Glomerular endothelial cell (primary cell): ENCODE measurements around the gene PIAS4. TPM values are rescaled to one million over a fixed set of nuclear protein-coding genes. Genes with fewer than 3 reads are reported as not detected.

Experiments used
- DNase-seq: peaks from one replicate; pipeline ENCODE4 v3.0.0-alpha.2; 2011; ENCODE audit warnings: low read depth, low spot score; ENCODE audit errors: extremely low read depth
- total RNA-seq: library from RNA; depleted of rRNA; stranded (reverse); fragments of >200 nt; gene quantifications from 2 replicates; pipeline ENCODE4 v1.2.3, GENCODE V29; 2015

The PIAS4 gene
- total RNA-seq, 1 donor from 2014 or later = 34.7 TPM

DNA sequence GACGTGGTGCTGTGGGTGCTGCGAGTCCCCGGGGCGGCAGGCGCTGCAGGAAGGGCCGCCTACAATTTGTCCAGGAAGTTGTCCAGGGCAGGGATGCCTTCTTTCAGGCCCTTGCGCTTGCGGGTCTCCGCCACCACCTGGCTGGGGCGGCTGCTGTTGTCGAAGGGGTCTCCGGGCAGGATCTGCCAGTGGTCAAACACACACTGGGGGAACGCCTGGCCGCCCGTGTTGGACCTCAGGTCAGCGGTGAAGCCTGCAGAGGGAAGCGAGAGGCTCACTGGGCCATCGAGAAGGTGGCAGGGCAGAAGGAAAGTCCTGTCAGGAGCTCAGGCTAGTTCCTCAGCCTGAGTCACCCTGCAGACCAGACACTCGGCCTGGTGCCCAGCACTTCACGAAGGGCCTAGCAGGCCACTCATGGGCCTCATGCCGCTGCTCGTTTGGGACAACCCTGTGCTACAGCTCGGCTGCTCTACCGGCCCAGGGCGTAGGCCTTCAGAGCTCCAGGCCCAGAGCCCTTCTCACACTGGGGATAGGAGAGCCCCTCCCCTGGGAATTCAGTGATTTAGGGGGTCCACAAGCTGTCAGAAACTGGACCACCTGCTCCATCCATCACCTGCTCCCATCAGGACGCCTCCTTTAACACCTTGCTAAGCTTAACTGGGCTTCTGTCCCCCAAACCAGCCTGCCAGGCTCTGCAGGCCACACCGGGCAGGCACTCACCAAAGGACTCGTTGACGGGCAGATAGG, 30.9 kb upstream of the PIAS4 start:
- DNase-seq = no peak

DNA sequence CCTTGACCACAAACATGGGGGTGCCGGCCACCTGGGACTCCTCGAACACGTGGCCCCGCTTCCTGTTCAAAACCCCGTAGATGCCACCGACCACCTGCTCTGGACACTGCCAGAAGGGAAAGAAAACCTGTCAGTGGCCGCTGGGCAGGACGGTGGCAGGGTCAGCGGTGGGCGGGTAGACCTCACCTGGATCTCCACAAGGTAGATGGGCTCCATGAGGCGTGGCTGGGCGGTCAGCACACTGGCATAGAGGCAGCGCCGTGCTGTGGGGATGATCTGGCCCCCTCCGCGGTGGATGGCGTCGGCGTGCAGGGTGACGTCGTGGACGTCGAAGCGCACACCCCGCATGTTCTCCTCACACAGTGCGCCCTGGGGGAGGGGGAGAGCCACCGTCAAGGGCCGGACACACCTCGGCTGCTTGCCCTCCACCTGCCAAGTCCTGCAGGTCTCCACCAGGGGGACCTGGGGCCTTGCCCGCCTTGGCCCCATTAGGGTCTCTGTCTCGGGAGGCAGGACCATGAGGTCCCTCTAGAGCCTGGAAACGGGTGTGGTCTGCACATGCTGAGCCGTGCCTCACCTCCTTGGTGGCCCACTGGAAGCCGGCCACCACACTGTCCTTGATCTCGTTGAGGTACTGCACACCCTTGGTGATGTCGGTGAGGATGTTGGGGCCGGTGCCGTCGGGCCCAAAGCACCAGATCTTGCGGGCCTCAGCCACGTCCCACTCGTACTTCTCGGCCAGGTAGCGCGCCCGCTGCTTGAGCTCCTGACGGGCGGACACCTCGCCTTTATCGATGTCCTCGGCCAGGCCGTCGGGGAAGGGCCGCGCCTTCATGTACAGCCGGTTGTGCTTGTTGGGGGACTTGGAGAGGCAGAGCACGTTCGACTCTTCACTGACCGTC, 30.0 kb upstream of the PIAS4 start:
- no peak for DNase-seq

DNA sequence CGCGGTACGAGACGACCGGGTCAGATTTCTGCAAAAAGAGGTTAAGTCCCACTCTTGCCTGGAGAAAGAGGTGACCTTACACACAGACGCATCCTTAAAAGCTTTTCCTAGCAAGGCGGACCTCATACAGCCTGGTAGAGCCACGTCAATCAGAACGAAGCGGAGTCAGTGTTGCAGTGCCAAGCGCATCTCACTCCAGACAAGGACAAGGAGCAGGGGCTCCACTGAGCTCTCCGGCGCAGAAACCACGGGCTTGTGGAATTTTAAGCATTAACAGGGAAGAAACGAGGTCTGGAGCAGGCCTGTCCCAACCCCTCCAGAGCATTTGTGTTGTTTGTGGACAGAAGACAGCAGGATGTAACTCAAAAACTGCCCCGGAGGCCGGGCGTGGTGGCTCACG, 29.4 kb upstream of the PIAS4 start:
- DNase-seq = no peak

DNA sequence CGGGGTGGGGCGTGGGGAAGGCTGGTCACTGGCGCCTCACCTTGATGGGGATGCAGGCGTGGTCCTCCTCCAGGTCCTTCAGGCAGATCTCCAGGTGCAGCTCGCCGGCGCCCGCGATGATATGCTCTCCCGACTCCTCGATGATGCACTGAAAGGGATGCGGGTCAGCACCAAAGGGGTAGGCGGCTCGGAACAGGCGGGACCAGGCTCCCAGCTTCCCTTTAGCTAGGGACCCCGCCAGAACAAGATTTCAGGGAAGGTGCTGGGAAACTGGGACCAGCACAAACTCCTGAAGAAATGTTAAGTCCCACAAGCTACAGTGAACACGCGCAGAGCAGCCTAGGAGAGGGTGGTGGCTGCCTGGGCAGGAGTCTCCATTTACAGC, 28.3 kb upstream of the PIAS4 start:
- no peak for DNase-seq

DNA sequence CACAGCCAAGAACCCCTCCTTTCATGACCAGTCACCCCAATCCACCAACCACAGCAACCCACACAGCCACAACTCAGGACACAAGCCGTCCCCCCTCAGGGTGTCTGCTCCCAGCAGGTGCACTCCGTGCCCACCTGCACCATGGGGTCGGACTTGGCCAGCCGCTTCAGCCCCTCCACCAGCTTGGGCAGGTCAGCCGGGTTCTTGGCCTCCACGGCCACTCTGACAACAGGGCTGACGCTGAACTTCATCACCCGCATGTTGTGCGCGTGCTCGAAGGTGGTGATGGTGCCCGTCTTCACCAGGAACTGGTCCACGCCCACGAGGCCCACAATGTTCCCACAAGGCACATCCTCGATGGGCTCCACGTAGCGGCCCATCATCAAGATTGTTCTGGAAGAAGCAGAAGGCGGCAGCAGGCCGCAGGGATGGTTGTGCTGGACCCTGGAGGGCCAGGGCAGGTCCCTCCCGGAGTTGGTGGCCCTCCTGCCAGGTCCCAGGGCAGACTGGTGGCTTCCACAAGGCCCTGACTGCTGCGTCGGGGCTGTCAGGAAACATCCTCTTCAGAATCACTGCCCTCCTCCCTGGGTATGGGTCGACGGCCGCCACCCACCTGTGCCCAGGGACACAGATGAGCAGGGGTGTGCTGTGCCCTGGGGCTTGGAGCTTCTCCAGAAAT, 27.7 kb upstream of the PIAS4 start:
- DNase-seq = no peak

DNA sequence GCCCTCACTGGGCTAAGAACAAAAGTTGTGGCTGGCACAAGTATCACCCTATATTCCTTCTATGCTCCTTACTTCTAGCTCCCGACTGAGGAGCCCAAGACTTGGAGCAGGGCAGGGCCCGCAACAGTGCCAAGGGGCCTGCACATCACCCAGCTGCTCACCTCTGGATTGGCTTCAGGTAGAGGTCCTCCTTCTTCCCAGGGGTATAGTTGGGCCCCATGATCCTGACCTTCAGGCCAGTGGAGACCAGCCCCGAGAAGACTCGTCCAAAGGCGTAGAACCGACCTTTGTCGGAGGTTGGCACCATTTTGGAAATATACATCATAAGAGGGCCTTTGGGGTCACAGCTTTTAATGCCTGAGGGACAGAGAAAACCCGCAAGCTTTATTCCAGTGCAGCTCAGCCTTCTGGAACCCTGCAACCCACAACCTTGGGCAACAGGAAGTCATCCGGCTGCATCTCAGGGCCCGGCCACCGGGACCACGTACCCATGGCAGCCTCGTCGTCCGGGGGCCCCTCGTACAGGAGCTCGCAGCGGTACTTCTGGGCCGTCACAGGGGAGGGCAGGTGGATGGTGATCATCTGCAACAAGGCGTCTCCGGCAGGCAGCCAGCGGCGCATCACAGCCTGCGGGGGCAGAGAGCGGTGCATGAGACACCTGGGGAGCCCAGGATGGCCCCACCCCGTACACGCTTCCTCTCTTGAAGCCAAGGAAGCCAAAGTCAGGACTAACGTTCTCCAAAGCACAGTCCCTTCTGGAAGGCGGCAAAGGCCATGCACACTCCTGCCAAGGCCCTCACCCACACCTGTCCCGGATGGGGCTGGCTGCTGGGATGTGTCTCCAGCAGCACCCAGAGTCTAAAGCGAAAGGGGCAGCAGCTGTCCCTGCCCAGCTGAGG, 26.9 kb upstream of the PIAS4 start:
- no peak for DNase-seq

DNA sequence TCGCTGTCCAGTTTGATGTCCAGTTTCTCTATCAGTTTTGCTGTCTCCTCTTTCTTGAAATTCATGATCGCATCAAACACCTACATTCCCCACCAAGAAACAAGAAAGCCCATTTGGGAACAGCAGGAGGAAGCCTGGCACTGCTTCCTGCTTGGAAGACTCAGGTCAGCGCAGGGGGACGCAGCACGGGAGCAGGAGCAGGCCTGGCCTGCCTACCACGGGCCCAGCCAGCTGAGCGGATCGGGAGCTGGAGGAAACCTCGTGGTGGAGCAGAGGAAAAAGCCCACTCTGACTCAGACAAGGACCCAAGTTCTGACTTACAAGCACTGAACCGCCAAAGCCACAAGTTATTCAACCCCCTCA, 26.2 kb upstream of the PIAS4 start:
- DNase-seq = no peak

DNA sequence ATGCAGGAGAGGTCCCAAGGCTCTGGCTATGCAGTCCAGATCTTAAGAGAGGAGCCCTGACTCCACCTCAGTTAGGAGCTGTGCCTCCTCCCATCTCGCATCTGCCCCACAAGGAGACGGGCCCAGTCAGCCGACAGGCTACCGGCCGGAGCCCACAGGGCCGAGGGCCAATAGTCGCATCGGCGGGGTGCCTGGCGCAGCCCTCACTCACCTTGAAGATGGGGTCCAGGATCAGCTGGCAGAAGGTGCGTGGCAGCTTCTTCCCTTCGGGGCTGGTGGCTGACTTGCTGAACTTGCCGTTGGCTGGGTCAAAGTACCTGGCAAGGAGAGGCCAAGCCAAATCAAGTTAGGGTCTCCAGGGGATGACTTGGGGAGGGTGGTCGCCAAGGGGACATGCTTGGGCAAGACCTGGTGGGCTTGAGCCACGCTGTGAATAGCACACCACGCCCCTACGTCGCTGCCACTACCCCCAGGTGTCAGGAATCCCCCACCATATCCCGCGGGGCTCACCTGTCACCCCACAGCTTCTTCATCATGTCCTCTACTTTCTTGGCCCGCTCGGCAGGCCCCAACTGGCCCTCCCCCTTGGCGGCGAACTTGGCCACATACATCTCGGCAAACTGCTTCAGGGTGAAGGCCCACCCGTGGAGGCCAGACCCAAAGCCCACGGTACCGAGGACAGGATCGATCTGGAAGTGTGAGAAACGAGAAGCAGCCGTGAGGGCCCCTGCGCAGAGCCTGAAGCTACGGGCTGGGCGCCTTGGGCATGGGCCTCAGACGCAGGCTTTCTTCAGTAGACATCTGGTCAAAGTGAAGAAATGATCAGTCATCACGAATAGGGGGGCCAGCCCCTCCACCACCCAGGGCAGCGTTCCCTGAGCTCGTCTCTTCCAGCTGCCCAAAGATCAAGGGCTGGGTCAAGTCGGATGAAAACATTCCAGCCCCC, 25.5 kb upstream of the PIAS4 start:
- DNase-seq = no peak

DNA sequence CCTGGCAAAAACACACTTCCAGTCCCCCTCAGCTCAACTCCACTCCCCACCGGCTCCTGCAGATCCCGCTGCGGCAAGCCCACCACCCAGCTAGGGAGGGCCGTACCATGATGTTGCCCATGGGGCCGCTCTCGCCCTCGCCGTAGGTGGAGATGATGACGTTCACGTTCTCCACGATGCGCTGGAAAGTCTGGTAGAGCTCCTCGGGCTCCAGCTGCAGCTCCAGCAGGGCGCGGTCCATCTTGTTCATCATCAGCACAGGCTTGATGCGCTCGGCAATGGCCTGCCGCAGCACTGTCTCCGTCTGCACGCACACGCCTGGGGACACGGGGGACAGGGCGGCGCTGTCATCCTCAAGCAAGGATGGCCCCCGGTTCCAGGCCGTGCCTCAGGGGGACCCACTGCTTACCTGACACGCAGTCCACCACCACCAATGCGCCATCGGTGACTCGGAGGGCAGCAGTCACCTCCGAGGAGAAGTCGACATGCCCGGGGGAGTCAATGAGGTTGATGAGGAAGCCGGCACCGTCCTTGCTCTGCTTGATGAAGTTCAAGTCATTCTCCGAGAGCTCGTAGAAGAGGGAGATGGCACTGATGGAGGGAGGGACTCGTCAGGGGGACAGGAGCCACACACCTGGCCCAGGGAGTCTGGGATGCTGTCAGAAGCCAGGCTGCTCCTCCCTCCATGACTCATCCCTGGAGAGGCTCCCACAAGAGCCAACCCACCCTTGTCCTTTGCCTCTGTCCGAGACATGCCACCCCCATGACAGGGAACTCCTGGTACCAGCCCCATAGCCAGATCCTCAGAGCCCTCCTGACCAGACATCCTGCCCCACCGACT, 24.6 kb upstream of the PIAS4 start:
- no peak for DNase-seq

DNA sequence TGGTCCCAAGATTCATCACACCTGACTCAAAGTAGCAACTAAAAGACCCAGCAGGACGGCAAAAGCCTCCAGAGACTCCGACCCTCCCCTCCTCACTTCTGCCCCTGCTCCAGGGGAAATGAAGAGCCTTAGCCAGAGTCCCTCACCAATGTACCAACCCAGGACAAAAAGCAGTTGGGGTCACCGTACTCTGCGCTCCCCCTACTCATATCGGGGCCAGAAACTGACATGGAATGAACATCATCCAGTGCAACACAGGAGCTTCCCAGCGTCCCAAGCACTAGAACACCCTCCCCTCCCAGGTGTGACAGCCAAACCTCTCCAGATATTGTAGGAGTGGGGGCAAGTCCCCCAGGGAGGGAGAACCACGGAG, 24.0 kb upstream of the PIAS4 start:
- DNase-seq = no peak

DNA sequence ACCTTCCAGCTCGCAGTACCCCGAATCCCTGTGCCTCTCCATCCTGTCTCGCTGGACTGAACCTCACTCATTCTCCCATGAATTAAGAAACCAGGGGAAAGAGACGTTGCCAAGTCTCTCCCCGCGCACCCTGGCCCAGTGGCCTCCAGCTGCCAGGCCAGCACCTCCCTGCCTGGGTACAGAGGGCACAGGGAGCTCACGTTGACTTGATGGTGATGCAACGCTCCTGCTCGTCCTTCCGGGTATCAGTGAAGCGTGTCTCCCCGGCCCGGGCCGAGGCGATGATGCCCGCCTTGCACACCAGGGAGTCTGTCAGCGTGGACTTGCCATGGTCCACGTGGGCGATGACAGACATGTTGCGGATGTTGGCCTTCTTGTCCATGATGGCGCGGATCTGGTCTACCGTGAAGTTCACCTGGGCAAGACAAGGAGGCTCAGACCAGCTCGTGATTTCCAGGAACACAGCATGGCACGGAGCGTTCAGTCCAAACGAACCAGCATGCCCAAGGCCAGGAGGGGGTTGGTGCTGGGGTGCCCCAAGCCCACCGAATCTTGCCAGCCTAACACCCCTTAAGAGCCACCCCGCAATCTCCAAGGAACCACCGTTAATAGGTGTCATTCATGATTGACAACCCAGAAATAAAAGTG, 23.5 kb upstream of the PIAS4 start:
- DNase-seq = no peak

DNA sequence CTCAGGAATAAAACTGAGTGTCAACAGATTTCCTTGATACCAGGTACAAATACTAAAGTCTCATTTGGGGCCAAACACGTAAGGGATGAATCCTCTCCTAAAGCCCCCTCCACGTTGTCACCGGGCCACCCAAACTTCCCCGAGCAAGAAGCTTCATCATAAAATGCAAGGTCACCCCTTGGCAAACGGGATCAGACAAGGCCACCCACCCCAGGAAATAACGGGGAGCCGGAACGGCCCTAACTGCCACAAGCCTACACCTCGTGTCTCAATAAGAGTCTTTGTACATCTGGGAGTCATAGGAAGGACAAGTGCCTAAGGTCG, 23.0 kb upstream of the PIAS4 start:
- no peak for DNase-seq

DNA sequence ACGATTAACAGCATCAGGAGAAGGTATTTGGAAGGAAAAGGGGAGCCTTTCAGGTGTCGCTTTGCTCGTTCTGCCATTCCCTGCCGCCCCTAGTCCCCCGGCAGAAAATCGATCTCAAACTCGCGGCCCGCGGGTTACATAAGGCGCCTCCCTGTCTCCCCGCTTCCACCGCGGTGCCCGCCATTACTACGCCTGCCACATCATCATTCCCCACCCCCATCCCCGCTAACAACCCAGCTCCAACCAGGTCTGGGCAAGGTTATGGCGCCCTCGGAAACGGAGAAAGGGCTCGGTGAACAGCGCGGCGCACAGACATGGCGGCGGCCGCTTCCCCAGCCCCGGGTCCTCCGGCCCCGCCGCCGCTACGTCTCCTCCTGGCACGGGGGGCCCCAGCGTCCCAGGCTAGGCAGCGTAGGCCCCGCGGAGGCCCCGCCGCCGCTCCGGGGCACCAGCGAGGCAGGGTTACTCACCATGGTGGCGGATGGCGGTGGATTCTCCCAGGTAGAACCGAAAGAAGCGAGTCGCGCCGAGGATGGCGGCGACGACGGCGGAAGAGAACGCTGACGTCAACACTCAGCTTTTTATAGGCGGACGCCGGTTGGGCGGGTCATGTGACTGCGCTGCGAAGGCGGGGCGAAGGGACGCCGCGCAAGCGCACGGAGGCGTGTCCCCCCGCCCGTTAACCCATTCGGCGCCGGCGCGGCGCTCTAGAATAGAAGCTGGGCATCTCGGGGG, 22.5 kb upstream of the PIAS4 start, which contains the start of gene EEF2:
EEF2 (minus strand) TSS at position 556 of the 735 bp plus-strand sequence; CDS start at position 473, 83 bp downstream.
- DNase-seq = no peak

DNA sequence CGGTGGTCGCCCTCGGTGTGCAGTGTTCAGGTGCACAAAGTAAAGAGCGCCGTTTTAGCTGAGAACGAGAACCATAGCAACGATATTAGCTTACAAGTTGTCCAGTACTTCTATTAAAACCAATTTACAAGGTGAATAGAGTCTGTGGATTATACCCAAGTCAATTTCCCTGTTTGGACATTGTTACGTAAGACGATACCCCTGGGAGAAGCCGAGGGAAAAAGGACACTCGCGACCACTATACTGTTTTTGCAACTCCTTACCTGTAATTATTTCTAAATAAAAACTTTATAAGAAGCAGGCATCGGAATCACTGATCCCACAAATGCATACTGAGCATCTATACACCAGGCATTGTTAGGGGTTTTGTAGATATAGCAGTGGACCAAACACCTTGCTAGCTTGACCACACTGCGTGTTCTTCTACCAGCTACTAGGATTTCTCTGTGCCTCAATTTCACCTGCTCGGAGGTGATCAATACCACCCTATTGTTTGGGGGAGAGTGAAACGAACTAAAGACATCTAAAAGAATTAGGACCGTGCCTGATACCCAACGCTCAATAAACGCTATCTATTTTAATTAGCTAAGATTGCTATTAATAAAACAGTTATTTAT, 21.8 kb upstream of the PIAS4 start:
- DNase-seq = no peak

DNA sequence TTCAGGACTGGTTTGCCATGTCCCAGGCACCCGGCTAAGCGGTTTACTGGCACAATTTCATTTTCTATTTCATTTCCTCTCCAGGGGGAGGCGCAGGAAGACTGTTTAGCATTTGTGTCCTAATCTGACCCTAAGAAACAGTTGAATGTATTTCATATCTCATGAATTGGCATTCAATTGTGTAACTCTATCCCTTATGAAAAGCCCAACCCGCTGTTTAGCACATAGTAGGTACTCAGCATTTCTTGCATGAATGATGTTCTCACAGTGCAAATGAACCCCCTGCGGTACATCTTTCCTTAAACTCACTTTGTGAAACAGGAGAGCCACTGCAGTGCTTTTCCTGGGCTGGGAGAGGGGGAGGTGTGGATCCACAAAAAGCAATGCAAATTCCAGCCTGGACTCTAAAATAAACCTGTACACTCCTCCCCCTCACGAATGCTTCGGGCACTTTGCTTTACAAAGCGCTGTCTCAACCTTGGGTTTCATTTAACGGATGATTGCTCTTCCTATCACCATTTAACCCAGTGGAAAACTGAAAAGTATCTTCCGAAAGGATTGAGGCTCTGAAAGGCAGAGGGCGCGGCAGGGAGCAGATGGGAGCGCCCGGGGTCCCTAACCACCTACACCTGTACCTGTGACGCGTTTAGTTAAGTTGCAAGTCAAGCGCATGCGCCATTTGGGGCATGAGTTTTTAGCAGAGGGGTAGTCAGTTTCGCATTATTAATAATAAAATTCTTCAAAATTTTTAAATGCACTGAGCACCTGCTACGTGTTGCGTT, 21.1 kb upstream of the PIAS4 start:
- DNase-seq = no peak

DNA sequence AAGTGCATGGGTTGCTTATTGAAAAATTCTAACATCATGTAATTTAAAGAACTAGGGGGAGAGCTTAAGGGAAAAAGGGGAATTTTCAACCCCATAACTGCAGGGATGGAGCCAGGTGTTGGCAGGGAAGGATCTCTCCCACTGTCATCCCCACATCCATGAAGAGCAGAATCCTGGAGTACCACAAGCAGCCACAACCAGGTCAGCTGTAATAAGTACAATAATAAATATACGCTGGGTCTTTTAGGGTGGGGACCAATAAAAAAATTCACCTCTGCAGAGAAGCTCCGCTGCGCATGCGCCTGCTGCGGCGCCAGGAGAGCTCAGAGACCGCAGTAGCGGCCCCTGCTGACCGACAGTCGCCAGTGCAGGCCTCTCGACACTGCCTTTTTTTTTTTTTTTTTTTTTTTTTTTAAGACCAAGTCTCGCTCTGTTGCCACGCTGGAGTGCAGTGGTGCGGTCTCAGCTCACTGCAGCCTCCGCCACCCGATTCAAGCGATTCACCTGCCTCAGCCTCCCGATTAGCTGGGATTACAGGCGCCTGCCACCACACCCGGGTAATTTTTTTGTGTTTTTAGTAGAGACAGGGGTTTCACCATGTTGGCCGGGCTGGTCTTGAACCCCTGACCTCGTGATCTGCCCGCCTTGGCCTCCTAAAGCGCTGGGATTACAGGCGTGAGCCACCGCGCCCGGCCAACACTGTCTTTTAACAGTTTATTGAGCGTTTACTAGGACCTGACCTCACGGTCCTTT, 19.7 kb upstream of the PIAS4 start:
- DNase-seq = no peak
